ENCODE results near the gene PWWP2B.
A peak's percentile ranks its signal among the peaks of the same experiment; 100 is the strongest.

Gene PWWP2B

GRCh38 chr10:132450466-132450824 lies 53.4 kb downstream of the PWWP2B start:
- no peak for TF ChIP-seq ZFX (IDR thresholded peaks at IDR 0.05)
- TF ChIP-seq, protein P1, sequence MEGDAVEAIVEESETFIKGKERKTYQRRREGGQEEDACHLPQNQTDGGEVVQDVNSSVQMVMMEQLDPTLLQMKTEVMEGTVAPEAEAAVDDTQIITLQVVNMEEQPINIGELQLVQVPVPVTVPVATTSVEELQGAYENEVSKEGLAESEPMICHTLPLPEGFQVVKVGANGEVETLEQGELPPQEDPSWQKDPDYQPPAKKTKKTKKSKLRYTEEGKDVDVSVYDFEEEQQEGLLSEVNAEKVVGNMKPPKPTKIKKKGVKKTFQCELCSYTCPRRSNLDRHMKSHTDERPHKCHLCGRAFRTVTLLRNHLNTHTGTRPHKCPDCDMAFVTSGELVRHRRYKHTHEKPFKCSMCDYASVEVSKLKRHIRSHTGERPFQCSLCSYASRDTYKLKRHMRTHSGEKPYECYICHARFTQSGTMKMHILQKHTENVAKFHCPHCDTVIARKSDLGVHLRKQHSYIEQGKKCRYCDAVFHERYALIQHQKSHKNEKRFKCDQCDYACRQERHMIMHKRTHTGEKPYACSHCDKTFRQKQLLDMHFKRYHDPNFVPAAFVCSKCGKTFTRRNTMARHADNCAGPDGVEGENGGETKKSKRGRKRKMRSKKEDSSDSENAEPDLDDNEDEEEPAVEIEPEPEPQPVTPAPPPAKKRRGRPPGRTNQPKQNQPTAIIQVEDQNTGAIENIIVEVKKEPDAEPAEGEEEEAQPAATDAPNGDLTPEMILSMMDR (conservative IDR thresholded peaks at IDR 0.05) = no peak
- H3K27ac ChIP-seq = no peak overlapping the region; the same call in 1 of the 2 replicates

DNA sequence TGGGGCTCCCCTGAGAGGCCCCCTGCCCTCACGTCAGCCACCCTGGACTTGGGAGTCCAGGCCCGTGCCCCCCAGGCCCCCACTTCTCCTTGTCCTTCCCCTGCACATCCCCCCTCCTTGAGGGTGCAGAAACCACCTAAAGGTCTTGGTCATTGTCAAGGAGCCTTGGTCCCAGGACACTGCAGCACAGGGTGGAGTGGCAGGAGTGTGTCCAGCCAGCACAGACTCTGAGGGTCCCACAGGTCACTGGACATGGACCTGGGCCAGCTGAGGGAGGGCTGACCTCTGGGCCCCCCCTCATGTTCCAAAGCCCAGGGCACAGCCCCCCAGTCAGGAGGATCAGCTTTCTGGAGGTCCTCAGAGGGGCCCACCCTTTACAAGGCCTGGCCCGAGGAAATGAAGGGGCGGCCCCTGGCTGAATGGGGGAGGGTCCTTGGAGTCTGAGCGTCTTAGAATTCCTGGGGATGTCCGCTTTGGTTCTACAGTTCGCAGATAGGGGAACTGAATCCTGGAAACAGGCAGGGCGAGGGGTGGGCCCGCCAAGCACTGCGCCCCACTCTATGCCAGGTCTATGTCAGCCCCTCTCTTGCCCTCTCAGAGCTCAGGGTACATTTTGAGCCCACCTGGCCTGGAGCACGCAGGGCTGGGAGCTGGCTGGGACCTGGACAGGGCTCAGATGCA lies 54.0 kb downstream of the PWWP2B start:
- H3K27ac ChIP-seq = no peak overlapping the region; the same call in 1 of the 2 replicates

DNA sequence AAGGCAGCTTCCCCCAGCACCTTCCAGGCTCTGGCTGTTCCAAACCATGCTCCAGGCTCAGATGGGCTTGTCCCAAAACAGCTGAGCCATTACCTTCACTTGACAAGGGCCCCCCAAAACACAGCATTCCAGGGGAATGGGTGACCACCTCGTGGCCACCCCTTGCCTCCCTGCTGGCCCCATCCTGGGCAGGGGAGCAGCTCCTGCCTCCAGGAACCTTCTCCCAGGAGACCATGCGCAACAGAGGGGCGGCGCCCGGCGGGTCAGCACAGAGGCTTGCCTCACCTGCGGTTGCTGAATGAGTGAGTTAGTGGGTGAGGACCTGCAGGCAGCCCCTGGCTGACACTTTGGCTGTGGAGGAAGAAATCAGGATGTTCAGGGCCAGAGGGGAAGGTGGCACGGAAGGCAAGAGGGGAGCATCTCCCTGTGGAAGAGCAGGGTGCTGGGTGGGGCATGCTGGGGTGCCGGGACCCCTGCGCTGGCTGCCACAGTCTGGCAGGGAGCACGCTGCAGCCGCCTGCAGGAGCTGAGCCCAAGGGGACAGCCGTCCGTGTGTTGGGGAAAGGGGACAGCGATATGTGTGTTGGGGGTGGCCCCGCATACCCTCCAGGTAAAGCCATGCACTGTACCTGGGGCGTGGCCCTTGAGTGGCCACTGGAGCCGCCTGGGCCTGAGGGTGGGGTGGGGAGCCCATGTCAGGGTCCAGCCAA lies 54.7 kb downstream of the PWWP2B start:
- no peak for TF ChIP-seq ZFX (IDR thresholded peaks at IDR 0.05)
- TF ChIP-seq, protein P1 (conservative IDR thresholded peaks at IDR 0.05) = no peak
- H3K27ac ChIP-seq = peak overlapping the region; percentile 31

More for the DNA sequence above, 54.0 kb downstream of the PWWP2B start:
- no peak for TF ChIP-seq ZFX (IDR thresholded peaks at IDR 0.05)
- TF ChIP-seq, protein P1 (conservative IDR thresholded peaks at IDR 0.05) = no peak

DNA sequence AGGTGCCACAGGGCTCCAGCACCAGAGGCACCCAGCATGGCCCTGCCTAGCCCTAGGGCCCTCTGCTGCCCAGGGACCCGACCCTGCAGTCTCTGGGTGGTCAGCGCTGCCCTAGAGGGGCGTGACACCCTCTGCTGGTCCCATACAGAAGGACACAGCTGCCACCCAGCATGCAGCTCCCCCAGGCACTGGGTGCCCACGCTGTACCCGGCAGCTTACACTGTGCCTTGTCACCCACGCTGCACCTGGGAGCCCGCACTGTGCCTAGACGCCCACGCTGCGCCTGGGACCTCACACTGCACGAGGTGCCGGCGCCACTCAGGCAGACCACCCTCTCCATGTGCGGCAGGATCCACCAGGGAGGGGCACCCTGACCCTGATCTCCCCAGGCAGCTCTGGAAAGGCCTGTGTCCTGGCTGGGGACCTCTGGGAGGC lies 55.2 kb downstream of the PWWP2B start:
- no peak for TF ChIP-seq ZFX (IDR thresholded peaks at IDR 0.05)
- peak overlapping the region; percentile 31 for H3K27ac ChIP-seq

DNA sequence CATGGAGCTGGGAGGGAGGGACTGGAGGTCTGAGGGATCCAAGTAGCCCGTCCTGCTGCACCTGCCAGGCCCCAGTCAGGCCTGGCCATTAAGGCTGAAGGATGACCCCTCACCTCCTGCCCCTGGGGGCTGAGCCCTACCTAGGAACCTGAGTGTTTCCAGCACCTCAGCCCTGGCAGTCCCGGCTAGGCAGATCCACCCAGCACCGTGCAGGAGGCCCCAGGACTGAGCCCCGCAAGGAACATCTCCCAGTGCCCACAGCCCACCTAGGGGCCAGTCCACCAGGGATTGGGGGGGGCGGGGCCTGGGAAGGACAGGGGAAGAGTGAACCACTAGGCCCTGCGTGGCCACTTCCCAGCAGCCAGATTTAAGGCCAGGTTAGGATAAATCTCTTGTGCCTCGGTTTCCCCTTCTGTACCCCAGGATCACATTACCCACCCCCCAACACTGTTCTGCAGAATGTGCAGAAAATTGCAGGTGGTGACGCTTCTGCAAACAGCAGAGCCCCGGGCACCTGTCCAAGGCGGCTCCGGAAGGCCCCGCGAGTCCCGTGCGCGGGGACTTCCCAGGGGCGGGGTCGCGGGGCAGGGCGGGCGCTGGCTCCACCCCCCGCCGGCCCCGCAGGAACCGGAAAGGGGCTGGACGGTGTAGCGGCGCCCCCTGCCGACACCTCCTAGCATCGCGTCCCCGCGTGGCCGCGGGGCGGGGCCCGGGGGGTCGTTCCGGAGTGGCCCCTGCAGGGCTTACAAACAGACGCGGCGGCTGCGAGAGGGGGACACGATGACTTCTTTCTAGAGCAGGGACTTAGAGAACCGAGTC lies 55.9 kb downstream of the PWWP2B start:
- no peak for TF ChIP-seq ZFX (IDR thresholded peaks at IDR 0.05)
- TF ChIP-seq, protein P1 (conservative IDR thresholded peaks at IDR 0.05) = peak; percentile 99
- peak overlapping the region; percentile 31 for H3K27ac ChIP-seq

GRCh38 chr10:132453470-132453861 lies 56.5 kb downstream of the PWWP2B start:
- peak overlapping the region; percentile 31; the same call in 1 of the 2 replicates for H3K27ac ChIP-seq
- no peak for TF ChIP-seq ZFX (IDR thresholded peaks at IDR 0.05)
- TF ChIP-seq, protein P1 (conservative IDR thresholded peaks at IDR 0.05) = no peak; the same call in none of the 2 replicates

GRCh38 chr10:132454296-132455198 lies 57.5 kb downstream of the PWWP2B start:
- TF ChIP-seq, protein P1 (conservative IDR thresholded peaks at IDR 0.05) = no peak
- no peak for TF ChIP-seq ZFX (IDR thresholded peaks at IDR 0.05)
- H3K27ac ChIP-seq = no peak overlapping the region
